Tibial nerve (tissue), 4 donors: Measurements from ENCODE around the gene GALNT18. TPM values are rescaled to one million over a fixed set of nuclear protein-coding genes. Genes with fewer than 3 reads are reported as not detected.
"Not testable (repeated sequence)": the region's sequence is repeated elsewhere in the genome, so short reads cannot be mapped to it uniquely, and the experiment has no call there.

Experiments used
- DNase-seq, 2 donors: peaks; one replicate each; pipeline ENCODE4 v3.0.0-alpha.2; 2019; ENCODE audit warnings: low spot score in 2 of 2
- H3K27ac ChIP-seq, 4 donors: fragments of 200-600 bp; sonication (generic) in 3 of 4; one replicate each; pipeline ENCODE4 v1.5.1; 2017 to 2019; ENCODE audit warnings: mild to moderate bottlenecking in 1 of 4
- H3K27me3 ChIP-seq, 2 donors: fragments of 200-600 bp; sonication (generic) in 1 of 2; one replicate each; pipeline versions ENCODE4 v1.5.1 to v1.6.0; 2017 to 2019
- H3K36me3 ChIP-seq, 3 donors: fragments of 200-600 bp; sonication (generic); one replicate each; pipeline ENCODE4 v1.5.1; 2018 to 2019
- H3K4me1 ChIP-seq, 4 donors: fragments of 200-600 bp; sonication (generic) in 3 of 4; one replicate each; pipeline ENCODE4 v1.5.1; 2017 to 2019
- H3K4me3 ChIP-seq, 4 donors: fragments of 200-600 bp; sonication (generic) in 3 of 4; one replicate each; pipeline ENCODE4 v1.5.1; 2017 to 2019; ENCODE audit warnings: mild to moderate bottlenecking in 1 of 4, moderate library complexity in 1 of 4
- H3K9me3 ChIP-seq, 4 donors: fragments of 200-600 bp; sonication (generic) in 3 of 4; one replicate each; pipeline ENCODE4 v1.5.1; 2017 to 2019
- EP300 ChIP-seq, 2 donors: sonication (generic); formaldehyde crosslinking; IDR thresholded peaks; one replicate each; pipeline ENCODE4 v1.6.1; 2017; ENCODE audit warnings: antibody characterized with exemption in 2 of 2, mild to moderate bottlenecking in 1 of 2
- POLR2A ChIP-seq, 2 donors: fragments of 450-650 bp; IDR thresholded peaks; one replicate each; pipeline ENCODE4 v1.6.1; 2017; ENCODE audit warnings: antibody characterized with exemption in 2 of 2, mild to moderate bottlenecking in 2 of 2, moderate library complexity in 2 of 2
- WGBS, 2 donors: methylation state at CpG; one replicate each; pipeline ENCODE4 v1.1.5; 2018; 5-methylcytosine and 5-hydroxymethylcytosine counted together
- total RNA-seq, 4 donors: library from RNA; depleted of rRNA; stranded (reverse); fragments of >200 nt; gene quantifications; one replicate each; pipeline ENCODE4 v1.1.0, GENCODE V29; 2016
- TF ChIP-seq, protein P1 (sequence below), 5 experiments: fragments of 200-600 bp in 3 of 5; fragments of 450-650 bp in 2 of 5; sonication (generic) in 3 of 5; IDR thresholded peaks; one replicate each; pipeline ENCODE4 v1.5.1; 2016 to 2019; ENCODE audit warnings: antibody characterized with exemption in 5 of 5, mild to moderate bottlenecking in 3 of 5, moderate library complexity in 2 of 5

GALNT18 gene
- total RNA-seq, 4 donors from 2014 or later: 11.3 to 32.4 (median 23.9) TPM

DNA sequence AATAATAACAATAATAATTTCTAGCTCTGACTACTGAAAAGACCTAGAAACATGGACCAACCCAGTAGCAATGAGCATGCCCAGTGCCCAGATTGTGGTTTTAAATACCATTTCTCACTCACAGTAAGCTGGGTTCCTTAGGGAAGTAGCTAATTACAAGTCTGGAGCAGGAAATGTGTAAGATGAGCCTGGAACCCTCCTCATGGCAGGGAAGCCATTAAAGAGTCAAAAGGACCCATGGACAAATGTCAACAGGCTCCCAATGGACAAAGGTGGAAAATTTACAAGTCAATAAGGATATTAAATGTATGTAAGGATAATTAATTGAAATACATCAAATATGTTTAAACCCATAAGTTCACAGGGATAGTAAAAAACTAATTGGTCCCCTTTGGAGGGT is 258.1 kb downstream of the GALNT18 start:
- peaks cover 0 to 6% (median 0%) of the 10 kb centered on the region in 4 donors for H3K4me1 ChIP-seq
- H3K27me3 ChIP-seq: no peaks in the 10 kb centered on the region
- H3K9me3 ChIP-seq: peaks cover 0 to 6% (median 0%) of the 10 kb centered on the region in 4 donors
- no peaks in the 10 kb centered on the region for H3K36me3 ChIP-seq
- DNase-seq: no peak
- H3K4me3 ChIP-seq: no peak overlapping the region
- no peak overlapping the region for H3K27ac ChIP-seq
- TF ChIP-seq, protein P1, sequence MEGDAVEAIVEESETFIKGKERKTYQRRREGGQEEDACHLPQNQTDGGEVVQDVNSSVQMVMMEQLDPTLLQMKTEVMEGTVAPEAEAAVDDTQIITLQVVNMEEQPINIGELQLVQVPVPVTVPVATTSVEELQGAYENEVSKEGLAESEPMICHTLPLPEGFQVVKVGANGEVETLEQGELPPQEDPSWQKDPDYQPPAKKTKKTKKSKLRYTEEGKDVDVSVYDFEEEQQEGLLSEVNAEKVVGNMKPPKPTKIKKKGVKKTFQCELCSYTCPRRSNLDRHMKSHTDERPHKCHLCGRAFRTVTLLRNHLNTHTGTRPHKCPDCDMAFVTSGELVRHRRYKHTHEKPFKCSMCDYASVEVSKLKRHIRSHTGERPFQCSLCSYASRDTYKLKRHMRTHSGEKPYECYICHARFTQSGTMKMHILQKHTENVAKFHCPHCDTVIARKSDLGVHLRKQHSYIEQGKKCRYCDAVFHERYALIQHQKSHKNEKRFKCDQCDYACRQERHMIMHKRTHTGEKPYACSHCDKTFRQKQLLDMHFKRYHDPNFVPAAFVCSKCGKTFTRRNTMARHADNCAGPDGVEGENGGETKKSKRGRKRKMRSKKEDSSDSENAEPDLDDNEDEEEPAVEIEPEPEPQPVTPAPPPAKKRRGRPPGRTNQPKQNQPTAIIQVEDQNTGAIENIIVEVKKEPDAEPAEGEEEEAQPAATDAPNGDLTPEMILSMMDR (IDR thresholded peaks at IDR 0.05): no peak
- no peak for TF ChIP-seq POLR2A (IDR thresholded peaks at IDR 0.05)
- no peak for TF ChIP-seq EP300 (IDR thresholded peaks at IDR 0.05)

DNA sequence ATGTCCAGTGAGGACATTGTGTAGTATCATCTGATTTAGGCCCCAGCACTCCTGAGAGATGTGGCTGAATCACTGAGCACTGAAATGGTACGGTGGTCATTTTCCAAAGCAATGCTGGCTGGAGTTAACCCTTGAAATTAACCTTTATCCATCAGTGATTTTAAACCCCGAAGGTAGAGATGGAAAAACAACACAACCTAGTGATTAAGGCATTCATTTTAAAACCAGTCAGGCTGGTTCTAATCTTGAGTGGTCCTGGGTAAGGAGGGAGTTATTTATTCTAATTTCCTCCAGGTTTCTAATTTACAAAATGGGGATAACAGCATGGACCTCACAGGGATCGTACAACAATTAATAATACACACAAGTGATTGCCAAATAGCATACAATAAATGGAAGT is 262.2 kb downstream of the GALNT18 start:
- no peak overlapping the region for H3K4me3 ChIP-seq
- H3K27ac ChIP-seq: no peak overlapping the region
- no peak for DNase-seq
- no peaks in the 10 kb centered on the region for H3K9me3 ChIP-seq
- 78 to 91% methylated on average over 3 of the region's 3 CpGs for WGBS, 2 donors
- TF ChIP-seq, protein P1 (IDR thresholded peaks at IDR 0.05): no peak
- TF ChIP-seq POLR2A (IDR thresholded peaks at IDR 0.05) (no peak), EP300 (IDR thresholded peaks at IDR 0.05) (no peak)
- H3K27me3 ChIP-seq: no peaks in the 10 kb centered on the region
- H3K36me3 ChIP-seq: no peaks in the 10 kb centered on the region
- H3K4me1 ChIP-seq: peaks cover 0 to 10% (median 0%) of the 10 kb centered on the region in 4 donors

DNA sequence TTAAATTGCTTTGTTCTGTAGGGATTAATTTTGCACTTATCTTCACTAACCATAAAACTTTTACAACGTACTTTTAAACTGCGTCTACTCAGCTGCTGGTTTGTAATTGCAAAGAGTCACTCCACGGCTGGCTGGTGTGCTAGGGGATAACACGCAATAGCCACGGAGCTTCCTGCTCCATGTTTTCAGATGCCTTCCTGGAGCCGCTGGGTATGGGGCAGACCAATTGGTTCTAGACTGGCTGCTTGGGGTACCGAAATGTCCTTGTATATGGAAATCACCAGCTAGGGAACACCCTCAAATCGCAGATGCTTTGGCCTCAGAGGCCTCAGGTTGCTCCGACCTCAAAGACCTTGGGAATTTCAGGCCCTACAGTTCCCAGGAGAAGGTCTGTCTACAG is 265.0 kb downstream of the GALNT18 start:
- DNase-seq: no peak
- Histone ChIP-seq H3K27me3 (no peaks in the 10 kb centered on the region), H3K4me3 (no peak overlapping the region), H3K36me3 (no peaks in the 10 kb centered on the region), H3K4me1 (peaks cover 0 to 10% (median 0%) of the 10 kb centered on the region in 4 donors), H3K9me3 (no peaks in the 10 kb centered on the region), H3K27ac (no peak overlapping the region)
- 86 to 88% methylated on average over 9 of the region's 9 CpGs for WGBS, 2 donors
- TF ChIP-seq POLR2A (IDR thresholded peaks at IDR 0.05) (no peak), EP300 (IDR thresholded peaks at IDR 0.05) (no peak)
- TF ChIP-seq, protein P1 (IDR thresholded peaks at IDR 0.05): no peak

DNA sequence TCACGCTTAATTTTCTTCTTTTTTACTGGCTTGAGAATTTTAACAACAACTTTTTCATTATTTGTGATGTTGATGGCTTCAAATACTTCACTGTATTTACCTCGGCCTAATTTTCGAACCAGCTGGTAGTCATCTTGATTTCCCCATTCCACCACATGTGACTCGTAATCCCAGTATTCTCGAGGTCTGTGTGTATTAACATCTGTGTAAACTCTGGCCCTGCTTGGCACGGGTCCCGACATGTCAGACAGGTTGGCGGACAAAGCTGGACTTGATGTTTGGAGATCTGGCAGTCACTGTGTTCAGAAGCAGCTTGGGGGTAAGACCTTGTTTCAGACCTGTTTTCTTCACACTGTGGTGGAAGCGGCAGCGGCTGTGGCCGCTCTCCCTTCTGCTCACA is 268.9 kb downstream of the GALNT18 start, which contains the start of gene CSNK2A3:
Gene CSNK2A3, minus strand, starts transcription at position 373 of the 400 bp plus-strand sequence. Its CDS starts 131 bp downstream, at position 242.
- peaks cover 0 to 32% (median 8%) of the 10 kb centered on the region in 4 donors for H3K4me1 ChIP-seq
- not testable (repeated sequence) for H3K9me3 ChIP-seq, H3K36me3 ChIP-seq, H3K27me3 ChIP-seq, H3K4me3 ChIP-seq, H3K27ac ChIP-seq, DNase-seq
- 72 to 76% methylated on average over 11 of the region's 11 CpGs for WGBS, 2 donors
- peak in 1 of 2 donors; percentile 51 for TF ChIP-seq EP300 (IDR thresholded peaks at IDR 0.05)

DNA sequence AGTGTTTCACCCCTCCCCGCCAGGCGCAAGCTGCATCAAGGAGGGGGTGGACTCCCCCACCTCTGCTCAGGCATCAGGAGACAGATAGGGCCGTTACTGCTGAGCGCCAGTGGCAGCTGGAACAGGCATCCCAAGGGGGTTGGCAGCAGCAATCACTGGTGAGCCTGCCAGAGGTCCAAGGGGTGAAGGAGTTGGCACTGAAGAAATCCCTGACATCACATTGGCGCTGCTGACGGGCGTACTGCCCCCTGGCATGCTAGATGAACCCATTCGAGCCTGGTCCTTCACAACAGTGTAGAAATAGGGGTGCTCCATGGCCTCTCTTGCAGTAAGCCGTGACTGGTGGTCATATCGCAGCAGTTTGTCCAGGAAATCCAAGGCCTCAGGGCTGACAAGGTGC is 270.0 kb downstream of the GALNT18 start:
- H3K36me3 ChIP-seq, H3K27me3 ChIP-seq, H3K9me3 ChIP-seq, H3K4me3 ChIP-seq, H3K27ac ChIP-seq, DNase-seq: not testable (repeated sequence)
- H3K4me1 ChIP-seq: peaks cover 0 to 41% (median 8%) of the 10 kb centered on the region in 4 donors
- 63 to 79% methylated on average over 10 of the region's 10 CpGs for WGBS, 2 donors

DNA sequence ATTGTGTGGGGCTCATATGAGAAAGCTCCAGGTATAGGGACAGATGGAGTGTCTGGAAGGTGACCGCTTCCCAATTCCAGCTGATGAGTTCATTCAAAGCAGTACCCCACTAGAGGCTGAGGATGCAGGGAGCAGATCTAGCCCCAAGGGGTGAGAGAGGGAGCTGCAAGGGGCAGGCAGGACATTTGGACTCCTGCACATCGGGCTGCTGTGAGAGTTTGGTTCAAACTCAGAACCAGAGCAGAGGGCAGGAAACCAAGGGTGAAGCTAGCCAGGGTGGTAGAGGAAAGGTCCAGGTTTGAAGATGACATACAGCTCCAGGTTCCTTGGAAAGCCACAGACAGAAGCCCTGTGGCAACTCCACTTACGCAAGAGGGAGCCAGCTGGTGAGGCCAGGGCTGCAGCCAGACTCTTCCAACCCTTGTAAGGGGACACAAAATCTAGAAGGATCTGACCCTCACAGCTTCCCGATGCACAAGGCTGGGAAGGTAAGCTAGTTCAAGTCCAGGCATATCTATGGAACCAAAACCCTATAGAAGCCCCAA is 270.7 kb downstream of the GALNT18 start:
- H3K4me1 ChIP-seq: peaks cover 0 to 44% (median 8%) of the 10 kb centered on the region in 4 donors
- H3K36me3 ChIP-seq: no peaks in the 10 kb centered on the region
- H3K27ac ChIP-seq: no peak overlapping the region
- H3K4me3 ChIP-seq: no peak overlapping the region
- no peaks in the 10 kb centered on the region for H3K27me3 ChIP-seq
- no peak for DNase-seq
- H3K9me3 ChIP-seq: no peaks in the 10 kb centered on the region
- 94 to 96% methylated on average over 4 of the region's 4 CpGs for WGBS, 2 donors
- no peak for TF ChIP-seq EP300 (IDR thresholded peaks at IDR 0.05)
- TF ChIP-seq, protein P1 (IDR thresholded peaks at IDR 0.05): no peak
- TF ChIP-seq POLR2A (IDR thresholded peaks at IDR 0.05): no peak
